Bone marrow (tissue), 2 donors: Measurements from ENCODE around the gene CACNA2D2.

Experiments used
- DNase-seq, 2 donors: peaks; one replicate each; lab custom pipeline; 2025; lab: John Stamatoyannopoulos, UW

The CACNA2D2 gene

DNA sequence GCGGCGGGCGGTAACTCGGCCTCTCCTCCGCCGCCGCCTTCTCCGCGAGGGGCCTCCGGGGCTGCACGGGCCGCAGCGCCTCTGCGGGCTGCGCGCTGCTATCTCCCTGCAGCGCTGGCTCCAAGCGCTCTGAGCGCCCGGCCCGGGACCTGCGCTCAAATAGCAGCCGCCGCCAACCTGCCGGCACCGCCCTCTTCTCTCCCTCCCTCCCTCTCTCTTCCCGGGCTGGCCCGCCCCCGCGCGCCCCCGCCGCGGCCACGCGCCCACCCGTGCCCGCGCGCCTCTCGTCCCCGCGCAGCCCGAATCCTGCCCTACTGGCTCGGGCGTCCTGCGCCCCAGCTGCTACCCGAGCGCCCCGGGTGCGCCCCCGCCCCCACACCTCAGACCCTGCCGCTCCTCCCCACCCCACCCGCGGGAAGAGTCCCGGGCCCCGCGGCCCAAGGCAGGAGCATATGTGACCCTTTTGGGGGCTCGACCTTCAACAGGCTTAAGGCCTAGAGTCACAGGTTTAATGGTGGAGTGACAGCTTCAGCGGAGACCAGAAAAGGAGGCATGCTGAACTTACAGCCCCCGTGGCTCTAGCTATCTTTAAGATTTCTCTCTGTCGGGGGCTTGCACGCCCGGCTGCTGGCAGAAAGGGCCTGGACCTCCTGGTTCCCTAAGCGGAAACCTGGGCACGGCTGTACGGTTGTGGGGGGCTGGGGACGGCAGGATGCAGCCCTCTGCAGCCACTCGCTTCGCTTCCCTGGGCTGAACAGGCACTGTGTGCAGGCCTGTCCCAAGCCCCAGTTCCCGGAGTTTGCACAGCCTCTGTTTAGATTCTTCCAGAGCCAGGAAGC, at the start of gene CACNA2D2:
TSS of gene CACNA2D2 (minus strand) at position 131 of the 839 bp plus-strand sequence. CDS start 211 bp downstream, outside the sequence.
- DNase-seq: no peak

DNA sequence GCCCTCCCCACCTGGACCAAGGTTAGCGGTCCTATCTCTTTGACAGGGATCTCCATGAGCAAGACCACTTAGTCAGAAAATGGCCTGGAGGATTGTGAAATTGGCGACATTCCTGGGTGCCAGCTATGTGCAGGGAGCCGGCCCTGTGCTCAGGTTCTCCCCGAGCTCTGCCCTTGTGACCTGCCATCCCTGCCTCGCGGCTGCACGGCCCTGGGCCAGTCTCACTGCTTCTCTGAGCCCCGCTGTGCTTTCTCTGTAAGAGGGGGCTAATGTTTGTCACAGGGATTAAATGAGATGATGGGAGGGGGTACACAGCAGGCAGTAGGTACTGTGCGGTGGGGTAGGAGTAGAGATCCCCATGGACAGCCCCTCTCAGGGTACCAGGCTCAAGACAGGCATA, 49.2 kb upstream of the CACNA2D2 start:
- DNase-seq: no peak

DNA sequence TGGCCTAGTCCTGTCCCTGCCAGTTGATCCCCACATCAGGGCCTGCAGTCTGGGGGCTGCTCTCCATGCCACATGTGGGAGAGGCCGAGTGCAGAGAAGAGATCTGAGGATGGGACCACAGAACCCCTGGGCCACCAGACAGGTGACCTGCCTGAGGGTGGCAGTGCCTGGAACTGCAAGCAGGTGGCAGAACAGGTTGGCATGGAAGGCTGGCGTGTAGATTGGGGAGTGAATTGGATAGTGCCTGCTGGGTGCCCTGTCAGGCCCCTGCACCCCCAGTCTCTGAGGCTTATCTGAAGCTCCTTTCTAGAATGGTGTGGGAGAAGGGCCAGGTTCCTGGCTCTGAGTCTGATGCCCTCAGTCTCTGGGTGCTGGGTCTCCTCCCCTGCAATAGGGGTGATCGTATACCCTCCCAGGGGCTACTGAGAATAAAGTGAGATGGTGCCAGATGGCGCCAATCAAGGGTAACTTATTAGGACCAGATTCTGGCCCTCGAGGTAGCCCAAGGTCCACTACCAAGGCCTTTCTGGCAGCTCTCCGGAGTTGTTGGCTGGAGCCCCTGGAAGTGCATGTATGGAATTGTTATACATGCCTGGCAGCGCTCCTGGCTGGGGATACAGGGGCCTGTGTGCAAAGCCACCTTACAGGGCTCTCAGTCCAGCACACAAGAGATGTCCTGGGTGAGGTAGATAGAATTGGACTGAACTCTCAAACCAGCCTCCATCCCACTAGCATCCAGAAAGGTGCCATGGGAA, 48.4 kb upstream of the CACNA2D2 start:
- DNase-seq: no peak

DNA sequence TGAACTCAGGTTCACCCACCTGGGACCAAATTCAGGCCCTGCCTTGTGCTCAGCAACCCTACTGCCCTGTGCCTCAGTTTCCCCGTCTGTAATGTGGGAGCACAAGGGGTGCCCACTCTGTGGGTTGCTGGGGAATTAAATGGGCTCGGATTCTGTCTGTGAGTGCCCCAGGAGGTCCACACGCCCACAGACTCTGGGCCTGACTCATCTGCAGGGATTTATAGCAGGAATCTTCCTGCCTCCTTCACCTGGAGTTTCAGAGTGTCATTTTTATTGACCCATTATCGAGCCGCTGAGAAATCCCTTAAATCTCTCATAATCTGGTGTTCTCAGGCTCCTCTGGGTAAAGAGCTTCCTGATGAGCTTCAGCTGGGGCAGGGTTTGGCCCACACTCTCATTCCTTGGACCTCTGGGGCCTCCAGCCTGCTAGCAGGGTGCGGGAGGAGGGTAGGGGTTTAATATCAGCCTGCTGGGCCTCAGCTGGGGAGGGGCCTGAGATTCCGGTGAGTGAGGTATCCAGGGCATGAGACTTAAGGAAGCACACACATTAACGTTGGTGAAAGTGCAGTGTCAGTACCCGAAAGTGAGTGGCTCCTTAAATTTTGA, 47.7 kb upstream of the CACNA2D2 start:
- no peak for DNase-seq

DNA sequence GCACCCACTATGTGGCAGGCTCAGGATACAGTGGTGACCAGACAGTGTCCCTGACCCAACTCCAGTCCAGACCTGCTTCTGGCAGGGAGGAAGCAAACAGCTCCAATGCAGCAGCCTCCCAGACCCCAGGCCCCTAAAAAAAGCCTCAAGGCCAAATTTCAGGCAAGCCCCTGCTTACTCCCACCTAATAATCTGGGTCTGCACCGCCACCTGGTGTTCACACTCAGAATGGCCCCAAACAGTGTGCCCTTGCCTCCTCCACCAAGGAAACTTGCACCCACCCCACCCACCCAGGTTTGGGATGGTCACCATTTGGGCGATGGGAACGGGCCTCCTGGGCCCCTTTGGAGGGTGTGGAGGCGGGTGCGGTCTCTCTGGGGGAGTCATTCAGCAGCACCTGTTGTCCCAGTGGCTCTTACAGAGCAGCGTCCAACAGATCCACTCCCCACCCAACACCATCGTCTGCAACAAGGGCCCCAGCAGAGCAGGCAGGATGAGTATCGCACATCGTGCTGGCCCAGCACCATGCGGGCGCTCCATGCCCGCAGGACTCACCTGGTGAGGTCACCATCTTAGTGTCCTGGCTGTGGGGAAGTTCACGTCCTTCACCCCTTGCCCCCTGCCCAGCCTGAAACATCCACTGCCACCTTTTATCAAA, 46.8 kb upstream of the CACNA2D2 start:
- DNase-seq: peak in 1 of 2 donors; percentile 11

DNA sequence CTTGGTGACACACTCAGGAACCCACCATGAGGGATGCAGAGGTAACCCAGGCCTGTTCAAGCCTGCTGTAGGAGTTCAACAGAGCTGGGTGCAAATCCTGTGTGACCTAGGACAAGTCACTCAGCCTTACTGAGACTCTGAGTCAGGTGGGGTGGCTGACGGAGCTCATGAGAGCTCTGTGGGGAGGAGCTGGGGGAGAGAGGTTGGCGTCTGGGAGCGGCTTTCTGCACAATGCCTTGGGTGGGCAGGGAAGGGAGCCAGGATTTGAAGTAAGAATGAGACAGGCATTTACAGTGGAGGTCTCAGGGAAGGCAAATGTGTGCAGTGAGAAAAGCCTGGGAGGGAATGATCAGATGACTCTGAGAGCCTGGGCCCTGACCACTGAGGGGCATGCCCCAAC, 45.8 kb upstream of the CACNA2D2 start:
- no peak for DNase-seq

DNA sequence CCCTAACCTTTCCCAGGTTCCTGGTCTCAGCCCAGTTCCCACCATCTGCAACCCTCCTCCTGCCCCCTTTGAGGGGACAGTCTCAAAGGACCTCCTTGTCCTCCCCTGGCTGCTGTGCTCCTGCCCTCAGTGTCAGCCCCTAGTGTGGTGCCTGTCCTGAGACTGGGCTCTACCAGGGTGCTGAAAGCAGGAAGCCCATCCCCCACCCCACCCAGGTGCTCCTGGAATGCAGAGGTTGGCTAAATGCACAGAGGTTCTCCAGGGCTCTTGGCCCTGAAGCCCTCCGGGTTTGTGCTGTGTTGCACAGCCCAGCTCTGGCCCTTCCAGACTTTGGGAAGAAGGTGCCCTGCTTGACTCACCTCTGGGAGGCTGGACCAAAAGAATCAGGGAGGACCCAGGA, 42.3 kb upstream of the CACNA2D2 start:
- no peak for DNase-seq

DNA sequence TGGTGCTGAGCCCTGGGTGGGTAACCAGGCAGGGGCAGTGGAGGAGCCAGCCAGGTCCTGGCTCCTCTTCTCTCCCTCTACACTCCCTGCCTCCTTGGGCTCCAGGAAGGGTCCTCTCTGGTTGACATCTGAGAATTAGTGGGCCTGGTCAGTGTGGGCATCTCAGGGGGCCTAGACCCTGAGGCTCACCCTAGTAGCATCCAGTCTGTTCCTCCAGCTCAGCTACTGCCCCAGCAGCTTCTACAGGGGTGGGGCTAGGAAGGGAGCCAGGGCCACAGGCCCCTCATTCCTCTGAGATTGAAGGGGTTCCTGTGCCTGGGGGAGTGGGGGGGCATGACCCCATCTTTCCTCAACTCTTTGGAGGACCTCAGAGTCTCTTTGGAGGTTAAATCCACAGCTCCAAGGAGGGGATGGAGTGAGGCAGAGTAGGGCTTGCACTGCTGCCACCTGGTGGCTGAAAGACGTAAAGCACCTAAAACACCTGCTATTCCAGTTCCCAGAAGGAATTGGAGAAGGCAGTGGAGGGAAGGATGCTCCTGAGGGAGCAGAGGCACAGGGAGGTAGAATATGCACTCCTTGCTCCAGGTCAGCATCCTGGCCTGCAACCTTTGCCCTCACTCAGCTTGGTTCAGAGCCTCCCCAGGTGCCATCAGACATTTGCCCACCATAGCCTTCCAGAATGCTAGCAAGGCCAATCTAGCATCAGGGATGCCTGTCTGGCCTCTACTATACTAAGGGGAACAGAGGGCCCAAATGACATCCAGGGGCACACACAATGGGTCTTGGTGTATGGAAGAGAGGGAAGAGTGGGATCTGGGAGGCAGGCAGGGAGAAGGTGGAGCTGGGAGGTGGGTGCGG, 39.0 kb upstream of the CACNA2D2 start:
- peak in 1 of 2 donors; percentile 15 for DNase-seq

DNA sequence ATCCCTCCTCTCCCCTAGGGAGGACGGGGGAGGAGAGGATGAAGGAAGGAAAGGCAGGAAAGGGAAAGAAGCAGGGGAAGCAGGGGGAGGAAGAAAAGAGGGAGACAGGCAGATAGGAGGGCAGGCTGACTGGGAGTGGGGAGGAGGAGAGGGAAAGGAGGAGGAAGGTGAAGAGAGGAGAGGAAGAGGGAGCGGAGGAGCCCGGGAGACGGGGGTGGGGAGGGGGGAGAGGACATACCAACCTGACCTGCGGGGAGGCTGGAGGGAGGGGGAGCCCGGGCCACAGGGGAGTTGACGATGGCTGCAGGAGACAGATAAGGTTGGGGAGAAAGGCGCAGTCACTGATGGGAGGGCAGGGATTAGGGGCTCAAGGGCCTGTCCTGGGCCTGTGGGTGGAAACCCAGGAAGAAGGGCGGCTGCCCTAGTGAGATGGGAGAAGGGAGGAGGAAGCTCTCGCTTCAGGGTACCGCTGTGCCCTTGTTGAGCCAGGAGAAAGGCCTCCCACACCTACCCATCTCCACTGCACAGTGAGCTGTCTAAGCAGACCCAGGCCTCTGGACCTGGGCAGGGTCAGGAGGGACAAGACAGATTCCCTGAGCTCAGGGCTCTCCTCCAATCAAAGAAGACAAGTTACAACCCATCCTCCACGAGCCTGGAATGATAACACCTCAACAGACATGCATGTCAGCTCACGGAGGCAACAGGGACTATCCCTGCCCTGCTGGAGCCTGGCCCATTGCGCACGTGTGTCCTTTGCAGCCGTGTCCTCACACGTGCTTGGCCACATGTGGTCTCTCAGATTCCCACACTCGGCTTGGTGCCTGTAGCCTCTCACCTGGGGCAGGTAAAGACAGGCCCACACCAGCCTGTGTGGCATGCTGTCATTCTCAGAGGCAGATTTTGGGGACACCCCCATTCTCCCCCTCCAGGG, 36.2 kb upstream of the CACNA2D2 start:
- DNase-seq: no peak

DNA sequence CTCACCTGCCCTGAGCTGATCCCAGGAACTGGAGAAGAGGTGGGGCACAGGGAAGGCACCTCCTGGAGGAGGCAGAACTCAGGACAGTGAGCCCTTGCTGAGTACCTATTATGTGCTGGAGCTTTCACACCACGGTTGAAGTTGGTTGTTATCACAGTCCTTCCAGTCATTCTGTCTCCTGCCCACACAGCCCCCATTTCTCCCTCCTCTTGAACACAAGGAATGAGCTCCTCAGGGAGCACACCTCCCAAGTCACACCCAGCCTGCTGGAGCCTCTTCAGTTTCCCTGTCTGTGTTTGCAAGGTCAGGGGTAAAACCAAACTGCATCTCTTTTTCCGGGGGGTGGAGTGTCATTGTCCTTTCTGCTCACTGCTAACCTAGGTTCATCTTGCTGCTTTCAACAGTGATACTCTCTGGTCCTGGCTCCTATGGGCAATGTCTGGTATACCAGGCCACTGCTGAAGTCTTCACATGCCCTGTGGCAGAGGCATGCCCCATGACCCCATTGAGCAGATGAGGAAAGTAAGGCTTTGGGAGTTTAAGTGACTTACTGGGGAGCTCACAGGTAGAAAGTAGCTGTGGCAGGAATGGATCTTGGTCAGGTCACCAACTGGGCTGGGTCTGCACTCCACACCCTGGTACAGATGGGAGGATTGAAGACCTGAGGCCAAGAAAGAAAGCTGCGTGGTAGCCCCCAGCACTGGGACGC, 34.1 kb upstream of the CACNA2D2 start:
- no peak for DNase-seq

DNA sequence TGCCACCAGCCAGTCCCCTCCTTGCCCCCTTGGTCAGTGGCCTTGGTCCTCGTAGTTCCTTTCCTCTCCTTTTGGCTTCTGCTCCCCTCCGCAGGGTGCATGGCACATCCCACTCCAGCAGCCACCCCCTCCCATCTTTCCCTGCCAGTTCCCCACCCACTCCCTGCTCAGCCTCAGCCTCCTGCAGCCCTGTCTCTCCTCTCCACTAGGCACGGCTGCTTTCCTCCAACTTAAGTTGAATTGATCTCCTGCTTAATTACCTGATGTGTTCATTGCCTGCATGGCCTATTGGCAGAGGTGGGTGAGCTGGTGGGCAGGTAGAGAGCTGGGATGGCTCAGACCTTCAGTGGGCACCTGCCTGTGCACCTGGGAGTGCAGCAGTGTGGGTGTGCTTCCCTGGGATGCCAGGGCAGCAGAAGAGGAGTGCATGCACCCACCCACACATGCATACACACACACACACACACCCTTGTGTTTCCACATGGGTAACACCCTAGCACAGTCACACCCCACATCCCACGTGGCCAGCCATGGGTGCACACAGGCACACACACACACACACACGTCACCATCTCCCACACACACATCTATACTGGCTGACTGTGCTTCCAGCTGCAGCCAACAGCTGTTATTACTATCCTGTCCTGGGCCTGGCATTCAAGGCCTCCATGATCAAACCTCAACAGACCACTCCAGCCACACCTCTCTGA, 33.2 kb upstream of the CACNA2D2 start:
- DNase-seq: no peak

DNA sequence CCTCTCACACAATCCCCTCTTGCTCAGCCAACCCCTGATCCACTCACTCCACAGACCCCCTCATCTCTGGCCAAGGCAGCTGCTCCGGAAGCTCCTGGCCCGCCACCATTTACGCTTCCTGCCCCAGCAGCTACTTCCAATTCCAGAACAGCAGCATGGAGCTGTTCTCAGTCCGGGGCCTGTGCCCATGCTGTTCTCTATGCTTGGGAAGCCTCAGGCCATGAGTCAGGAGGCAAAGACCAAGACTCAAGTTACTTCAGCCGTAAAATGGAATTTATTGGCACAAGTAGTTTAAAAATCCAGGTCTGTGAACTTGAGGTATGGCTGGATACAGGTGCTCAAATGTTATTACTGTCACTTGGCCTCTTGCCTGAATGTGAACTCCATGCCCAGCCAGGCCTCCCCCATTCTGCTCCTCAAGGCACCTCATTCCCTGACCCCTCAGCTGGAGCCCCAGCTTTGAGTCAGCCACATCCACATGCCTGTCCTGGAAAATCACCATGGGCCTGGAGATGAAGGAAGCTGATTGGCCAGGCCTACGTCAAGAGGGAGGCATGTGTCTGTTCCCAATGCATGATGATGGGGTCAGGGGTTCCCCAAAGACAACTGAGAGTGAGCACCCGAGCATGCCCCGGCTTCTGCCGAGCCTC, 31.4 kb upstream of the CACNA2D2 start:
- no peak for DNase-seq

DNA sequence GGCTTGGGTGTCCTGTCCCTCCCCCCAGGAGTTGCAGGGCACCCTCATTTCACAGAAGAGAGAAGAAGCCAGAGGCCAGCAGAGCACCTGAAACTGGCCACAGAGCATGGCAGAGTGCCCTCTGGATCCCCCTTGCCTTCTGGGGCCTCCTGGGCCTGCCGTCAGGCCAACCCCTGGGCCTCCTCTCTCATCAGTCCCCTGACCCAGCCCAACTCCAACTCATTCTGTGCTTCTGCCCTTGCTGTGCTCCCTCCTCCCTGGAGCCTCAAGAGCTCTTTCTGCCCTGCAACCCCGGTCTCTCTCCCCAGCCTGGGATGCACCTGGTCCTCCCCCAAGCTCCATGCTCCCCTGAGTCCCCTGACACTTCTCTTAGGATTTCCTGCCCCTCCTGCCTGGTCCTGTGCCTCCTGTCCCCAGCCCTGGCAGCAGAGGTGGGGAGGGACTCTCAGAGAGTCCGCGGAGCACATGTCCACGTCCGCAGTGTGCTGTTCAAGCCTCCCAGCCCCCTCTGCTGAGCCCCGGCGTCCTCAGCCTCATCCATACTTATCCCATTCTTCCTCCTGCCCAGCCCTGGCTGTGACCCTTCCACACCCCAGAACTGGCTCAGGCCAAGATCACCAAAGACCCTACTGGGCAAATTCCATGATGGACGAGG, 30.5 kb upstream of the CACNA2D2 start:
- no peak for DNase-seq

DNA sequence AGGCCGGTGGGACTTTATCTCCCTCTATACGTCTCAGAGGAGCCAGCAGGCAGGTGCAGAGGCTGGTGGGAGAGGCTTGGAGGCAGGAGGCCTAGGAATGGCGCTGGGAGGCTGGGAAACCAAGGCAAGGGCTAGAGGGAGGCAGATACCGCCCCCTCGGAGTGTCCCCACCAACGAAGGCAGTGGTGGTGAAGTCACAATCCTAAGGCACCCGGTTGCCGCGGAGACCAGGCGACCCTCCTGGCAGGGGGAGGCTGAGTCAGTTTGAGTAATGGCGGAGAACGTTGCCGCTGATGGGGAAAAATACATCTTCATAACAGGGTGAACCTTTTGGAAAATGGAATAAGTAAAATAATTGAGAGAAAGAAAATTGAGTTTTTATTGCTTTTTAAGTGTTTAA, 29.9 kb upstream of the CACNA2D2 start:
- no peak for DNase-seq

DNA sequence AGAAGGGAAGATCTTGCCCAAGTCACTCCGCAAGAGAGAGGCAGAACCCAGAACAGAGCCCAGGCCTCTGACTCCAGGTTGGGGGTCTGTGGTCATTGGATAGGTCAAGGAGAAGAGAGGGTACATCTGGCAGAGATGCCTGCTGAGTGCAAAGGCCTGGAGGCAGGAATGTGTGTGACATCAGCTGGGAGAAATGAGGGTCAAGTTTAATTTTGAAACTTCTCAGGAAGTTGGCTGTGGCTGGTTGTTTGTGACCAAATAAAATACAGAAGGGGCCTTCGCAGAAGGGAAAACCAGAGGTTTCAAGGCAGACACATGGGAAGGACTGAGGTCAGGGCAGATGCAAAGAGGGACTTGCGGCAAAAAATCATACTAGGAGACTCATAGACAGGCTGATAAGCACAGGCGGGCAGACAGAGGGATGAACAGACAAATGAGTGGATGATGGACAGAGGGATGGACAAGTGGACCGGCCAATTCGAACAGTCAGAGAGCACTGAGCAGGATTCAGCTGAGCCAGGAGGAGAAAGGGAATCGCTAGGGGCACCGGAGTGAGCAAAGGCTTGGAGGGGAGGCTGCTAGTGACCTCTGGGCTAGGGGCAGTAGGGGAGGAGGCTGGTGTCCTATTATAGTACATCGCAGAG, 28.8 kb upstream of the CACNA2D2 start:
- no peak for DNase-seq

DNA sequence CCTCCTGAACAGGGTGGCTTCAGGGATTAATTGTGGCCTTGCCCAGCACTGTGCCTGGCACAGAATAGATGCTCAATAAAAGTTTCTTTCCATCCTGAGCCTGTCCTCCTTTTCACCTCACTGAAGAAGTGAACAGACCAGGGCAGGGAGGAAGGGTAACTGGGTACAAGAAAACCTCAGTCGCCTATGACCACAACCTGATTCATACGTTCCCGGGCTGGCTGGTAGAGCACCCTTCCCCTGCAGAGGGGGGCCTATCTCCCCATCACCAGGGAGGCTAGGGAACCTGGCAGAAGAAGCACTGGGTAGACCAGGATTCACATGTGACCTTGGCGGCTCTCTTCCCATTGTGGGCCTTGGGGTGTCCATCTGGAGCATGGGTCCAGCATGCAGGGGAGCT, 27.8 kb upstream of the CACNA2D2 start:
- no peak for DNase-seq
